Left forelimb (tissue), 1 donor: ENCODE measurements around the gene ANO1.
A peak's percentile ranks its signal among the peaks of the same experiment; 100 is the strongest.
"Not testable (repeated sequence)": the region's sequence is repeated elsewhere in the genome, so short reads cannot be mapped to it uniquely, and the experiment has no call there.

ENCODE experiments used
- DNase-seq: peaks from one replicate; pipeline ENCODE4 v3.0.0-alpha.2; 2018; ENCODE audit warnings: low spot score

Gene ANO1

DNA sequence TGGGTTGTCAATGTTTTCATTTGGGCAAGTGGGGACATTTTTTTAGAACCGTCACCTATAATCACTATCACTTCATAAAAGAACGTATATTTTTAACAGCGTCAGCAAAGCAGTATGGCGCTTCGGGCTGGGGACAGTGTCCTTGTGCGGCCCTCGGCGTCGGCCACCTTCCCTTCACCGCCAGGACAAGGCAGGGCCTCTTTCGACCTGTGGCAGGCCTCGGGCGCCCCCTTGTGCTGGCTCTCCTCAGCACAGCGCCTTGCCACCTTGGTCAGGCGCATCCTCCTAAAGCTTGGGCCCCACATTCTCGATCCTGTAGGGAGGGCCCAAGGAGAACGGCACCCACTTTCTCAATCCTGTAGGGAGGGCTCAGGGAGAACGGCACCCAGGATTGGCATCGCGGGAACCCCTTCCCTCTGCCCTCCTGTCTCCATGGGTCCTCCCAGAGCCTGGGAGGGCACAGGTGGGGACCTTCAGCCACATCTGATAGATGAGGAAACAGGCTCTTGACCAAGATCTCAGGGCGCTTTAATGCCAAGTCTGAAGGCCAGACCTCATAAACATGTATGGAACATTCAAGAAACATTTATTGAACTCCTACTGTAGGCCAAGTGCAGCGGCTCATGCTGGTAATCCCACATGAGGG, 113.5 kb downstream of the ANO1 start:
- DNase-seq: peak; percentile 83

DNA sequence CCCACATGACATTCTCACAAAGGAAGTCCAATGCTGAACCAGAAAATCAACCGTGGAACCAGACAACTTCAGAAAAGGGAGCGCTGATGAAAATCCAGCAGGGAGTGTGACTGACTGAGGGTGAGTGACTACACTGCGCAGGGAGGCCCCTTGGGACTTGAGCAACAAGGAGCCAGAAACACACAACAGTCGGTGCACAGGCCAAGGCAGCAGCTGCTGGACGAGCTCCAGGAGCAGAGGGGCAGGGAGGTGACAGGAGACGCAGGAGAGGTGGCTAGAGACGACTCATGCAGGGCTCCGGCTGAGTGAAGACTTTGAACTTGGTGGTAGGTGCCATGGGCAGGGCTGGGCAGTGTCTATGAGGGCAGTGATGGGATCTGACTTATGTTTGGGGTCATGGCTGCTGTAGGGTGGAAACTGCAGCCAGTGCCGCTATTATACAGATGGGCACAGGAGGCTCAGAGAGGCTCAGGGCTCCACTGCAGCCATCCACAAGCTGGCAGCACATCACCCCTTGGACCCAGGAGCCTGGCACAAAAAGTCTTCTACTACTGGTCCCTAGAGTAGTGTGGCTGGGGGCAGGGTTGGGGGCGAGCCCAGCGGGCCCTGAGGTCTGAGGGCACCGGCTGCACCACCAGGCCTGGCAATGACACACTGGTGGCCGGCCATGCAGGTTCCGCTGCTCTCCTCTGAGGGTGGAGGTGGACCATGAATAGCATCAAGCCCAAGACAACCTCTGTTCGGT, 114.7 kb downstream of the ANO1 start:
- no peak for DNase-seq

DNA sequence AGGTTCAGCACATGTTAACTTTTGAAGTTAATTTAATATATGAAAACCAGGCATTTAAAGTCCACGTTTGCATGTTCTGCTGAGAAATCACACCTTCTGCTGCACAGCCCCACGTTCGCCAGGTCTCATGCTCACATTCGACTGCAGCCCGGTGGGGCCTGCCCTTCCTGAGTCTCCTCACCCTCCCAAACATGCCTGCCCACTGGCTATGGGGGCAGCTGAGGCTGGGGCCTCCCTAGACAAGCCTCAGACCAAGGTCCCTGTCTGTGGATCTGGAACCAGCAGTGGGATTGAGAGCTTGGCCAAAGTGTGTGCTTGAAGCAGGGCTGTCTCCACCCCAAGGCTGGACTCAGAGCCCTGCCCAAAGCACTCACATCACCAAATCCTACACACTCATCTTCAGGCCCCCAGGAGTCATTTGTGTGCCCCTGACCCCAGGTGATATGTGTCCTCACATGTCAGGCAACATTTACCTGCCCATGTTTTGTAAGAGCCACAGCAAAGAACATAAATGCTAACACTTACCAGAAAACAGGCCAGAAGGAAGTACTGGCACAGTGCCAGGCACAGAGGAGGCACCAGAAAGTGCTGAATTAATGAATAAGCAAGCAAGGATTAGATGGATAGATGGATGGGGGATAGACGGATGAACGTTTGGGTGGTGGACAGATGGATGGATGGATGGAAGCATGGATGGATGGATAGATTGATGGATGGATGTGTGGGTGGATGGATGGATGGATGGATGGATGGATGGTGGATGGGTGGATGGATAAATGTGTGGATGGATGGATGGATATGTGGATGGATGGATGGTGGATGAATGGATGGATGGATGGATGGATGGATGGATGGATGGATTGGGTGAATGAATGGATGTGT, 115.5 kb downstream of the ANO1 start:
- no peak for DNase-seq

DNA sequence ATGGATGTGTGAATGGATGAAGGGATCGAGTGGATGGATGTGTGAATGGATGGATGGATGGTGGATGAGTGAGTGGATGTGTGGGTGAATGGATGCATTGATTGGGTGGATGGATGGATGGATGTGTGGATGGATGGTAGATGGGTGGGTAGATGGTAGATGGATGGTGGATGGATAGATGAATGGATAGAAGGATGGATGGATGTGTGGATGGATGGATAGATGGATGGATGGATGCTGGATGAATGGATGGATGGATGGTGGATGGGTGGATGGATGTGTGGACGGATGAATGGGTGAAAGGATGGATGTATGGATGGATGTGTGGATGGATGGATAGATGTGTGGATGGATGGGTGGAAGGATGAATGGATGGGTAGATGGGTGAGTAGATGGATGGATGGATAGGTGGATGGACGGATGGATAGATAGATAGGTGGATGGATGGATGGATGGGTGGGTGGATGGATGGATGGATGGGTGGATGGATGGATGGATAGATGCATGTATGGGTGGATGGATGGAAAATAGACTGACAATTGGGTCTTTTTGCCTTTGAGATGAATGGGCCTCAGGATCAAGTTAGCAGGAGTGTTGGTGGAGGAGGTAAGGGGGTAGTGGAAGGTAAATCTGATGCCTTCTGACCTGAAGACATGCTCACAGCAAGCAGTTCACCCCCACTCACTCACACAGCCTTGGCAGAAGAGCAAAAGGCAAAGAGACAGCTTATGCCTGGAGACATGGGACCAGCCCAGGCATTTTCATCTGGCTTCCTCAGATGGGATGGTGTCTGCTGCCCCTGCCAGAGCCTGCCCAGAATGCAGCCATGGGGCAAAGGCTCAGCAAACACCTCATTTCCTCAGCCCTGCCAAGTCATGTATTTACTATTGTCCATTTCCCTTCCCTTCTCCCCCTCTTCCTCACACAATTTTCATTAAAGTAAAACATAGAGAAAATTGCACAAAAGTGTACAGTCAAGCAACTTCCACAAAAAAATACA, 117.0 kb downstream of the ANO1 start:
- DNase-seq: no peak

DNA sequence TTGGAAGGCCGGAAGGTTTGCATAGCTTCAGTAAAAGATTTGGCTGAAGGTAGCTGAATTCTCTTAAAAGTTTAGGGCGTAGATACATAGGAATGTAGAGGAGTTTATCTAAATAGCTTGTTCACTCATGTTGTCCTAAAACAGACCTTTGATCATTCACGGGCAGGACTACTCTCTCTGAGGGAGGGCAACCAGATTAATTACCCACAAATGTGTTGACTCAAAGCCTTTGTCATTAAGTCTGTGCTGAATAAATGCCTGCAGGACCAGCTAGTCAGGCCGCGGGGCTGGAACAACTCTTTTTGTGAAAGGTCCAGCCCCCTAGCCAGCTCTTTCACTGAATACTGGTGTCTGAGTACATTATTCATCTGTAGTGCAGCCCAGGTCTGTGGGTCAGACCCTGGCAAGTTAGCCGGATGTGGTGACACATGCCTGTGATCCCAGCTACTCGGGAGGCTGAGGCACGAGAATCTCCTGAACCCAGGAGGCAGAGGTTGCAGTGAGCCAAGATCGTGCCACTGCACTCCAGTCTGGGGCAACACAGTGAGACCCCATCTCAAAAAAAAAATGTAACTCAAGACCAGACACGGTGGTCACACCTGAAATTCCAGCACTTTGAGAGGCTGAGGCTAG, 122.2 kb downstream of the ANO1 start:
- DNase-seq: no peak

DNA sequence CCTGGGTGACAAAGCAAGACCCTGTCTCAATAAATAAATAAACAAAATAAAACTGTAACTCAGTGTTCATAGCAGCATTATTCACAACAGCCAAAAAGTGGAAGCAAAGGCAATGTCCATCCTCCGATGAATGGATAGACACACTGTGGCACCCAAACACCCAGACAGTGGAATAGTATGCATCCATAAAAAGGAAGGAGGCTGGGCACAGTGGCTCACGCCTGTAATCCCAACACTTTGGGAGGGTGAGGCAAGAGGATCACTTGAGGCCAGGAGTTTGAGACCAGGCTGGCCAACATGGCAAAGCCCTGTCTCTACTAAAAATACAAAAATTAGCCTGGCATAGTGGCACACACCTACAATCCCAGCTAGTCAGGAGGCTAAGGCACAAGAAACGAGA, 122.9 kb downstream of the ANO1 start:
- DNase-seq: not testable (repeated sequence)

DNA sequence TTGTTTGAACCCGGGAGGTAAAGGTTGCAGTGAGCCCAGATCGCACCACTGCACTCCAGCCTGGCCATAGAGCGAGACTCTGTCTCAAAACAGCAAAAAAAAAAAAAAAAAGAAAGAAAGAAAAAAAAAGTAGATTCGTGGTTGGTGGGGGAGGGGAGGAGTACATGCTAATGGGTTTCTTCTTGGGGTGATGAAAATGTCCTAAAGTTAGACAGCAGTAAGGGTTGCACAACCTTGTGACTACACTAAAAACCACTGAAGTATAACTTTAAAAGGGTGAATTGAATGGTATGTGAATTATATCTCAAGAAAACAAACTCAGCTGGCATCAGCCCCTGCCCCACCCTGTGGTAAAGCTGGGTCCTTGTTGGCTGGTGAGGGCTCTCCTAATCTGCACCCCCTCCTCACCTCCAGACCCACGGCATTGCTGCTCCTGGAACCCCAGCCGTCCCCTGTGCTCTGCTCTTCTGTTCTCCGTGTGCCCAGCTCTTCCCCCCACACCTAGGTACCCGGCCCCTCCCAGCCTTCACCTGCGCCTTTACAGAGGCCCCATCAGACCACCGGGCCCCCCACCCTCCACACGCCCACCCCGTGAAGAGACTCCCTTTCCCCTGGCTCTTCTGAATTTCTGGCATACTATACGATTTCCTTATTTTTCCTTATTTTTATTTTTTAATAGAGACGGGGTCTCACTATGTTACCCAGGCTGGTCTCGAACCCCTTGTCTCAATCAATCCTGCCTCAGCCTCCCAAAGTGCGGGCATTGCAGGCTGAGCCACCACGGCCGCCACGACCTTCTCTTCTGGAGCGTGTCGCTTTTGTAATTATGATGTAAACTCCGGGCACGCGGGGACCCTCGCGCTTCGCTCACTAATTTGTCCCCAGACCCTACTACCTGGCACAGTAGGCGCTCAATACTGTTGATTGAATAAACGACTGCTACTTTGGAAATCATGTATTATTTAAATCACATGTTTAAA, 124.1 kb downstream of the ANO1 start:
- no peak for DNase-seq

DNA sequence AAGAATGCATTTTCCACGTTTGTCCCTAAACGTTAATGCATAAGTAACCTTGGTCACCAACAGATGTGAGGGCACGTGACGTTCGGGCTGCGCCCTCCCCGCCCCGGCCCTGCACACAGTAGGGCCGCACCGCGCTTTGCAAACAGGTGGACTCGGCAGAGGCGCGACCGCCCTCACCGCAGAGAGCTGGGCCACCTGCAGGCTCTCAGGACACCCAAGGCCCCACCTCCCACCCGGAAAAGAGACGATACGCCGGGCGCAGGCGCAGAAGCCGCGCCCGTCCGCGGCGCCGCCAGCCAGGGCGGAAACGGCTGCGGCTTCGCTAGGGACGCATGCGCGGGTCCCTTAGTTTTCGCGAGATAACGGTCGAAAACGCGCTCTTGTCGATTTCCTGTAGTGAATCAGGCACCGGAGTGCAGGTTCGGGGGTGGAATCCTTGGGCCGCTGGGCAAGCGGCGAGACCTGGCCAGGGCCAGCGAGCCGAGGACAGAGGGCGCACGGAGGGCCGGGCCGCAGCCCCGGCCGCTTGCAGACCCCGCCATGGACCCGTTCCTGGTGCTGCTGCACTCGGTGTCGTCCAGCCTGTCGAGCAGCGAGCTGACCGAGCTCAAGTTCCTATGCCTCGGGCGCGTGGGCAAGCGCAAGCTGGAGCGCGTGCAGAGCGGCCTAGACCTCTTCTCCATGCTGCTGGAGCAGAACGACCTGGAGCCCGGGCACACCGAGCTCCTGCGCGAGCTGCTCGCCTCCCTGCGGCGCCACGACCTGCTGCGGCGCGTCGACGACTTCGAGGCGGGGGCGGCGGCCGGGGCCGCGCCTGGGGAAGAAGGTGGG, 125.0 kb downstream of the ANO1 start, which contains the start of gene FADD:
FADD (plus strand) TSS at position 377 of the 831 bp plus-strand sequence; CDS start at position 541, 164 bp downstream.
- peak; percentile 93 for DNase-seq

DNA sequence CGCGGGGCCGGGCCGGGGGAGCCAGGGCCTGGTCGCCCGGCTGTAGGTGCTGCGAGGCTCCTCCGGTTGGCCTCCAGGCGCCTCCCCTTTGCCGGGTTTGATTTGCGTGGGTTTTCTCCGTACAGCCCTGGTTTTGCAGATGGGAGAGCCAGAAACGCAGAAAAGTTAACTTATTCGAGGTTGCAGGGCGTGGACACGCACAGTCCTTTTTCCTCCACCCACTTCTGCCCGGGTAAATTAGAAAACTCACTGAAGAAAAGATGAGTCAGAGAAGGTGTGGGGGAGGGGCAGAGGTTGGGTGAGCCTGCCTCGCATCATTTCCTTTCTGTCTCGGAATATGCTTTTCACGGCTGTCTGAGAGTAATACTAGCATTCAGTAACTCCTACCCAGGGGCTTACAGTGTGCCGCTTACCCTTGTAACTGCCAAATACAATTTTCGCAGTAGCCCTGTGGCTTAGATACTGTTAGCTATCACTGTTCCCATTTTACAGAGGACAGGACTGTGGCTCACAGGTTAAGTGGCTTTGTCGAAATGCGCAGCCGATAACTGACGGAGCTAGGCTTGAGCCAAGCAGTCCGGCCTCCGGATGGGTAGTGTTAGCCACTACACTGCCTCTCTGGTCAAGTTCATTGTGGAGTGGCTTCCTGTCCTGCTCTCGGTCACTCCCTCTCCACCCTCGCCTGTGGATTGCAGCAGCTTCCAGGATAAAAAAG, 125.8 kb downstream of the ANO1 start:
- no peak for DNase-seq

DNA sequence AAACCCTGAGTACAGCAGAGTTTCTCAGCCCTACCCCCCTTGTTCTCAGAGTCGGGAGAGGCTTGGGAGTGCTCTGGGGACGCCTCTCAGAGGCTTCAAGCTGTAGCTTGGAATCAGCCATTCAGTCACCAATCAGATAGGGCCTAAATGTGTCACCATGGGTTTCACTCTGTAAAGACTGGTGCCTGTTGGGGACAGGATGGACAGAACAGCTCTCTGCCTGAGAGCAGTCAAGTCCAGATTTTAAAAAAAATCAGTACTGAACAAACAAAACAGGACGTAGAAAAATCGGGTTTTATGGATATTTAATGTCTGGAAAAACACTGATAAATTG, 126.3 kb downstream of the ANO1 start:
- peak; percentile 40 for DNase-seq

DNA sequence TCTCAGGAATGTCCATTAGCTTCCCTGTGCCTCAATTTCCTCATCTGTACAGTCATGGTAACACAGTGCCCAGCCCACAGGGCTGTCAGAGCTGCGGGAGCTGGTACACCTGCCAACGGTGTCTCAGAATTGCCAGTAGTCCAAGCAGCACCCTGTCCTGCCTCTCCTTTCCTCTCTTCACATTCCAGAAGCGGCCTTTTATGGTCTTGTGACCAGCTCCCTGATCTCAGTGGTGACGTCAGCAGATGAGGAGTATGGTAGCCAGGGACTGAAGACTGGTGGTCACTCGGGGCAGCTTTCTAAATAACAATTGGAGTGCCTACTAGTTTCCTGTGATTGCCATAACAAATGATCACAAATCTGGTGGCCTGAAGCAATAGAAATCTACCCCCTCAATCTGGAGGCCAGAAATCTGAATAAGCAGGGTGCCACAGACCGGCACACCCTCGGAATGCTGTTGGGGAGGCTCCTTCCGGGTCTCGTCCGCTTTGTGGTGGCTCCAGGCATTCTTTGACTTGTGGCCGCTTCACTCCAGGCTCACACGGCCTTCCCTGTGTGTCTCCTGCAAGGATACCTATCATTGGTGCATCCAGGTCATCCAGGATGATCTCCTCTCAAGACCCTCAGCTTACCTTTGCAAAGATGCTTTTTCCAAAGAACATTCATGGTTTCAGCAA, 127.1 kb downstream of the ANO1 start:
- DNase-seq: peak; percentile 36

DNA sequence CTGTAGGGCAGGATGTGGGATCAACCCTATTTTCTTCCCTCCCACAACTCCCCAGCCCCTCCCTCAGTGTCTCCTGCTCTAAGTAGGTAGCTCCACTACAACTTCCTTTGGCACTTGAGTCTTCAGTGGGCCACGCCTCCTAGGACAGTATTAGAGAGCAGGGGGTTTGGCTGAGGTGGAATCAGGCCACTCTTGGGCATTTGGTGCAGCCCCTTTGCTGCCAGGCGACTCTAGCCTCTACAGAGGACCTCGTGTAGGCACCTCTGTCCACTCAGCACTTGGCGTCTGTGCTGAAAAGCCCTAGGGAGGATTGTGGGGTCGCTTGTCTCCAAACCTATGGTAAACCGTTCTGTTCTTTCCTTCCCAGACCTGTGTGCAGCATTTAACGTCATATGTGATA, 127.6 kb downstream of the ANO1 start:
- DNase-seq: no peak

DNA sequence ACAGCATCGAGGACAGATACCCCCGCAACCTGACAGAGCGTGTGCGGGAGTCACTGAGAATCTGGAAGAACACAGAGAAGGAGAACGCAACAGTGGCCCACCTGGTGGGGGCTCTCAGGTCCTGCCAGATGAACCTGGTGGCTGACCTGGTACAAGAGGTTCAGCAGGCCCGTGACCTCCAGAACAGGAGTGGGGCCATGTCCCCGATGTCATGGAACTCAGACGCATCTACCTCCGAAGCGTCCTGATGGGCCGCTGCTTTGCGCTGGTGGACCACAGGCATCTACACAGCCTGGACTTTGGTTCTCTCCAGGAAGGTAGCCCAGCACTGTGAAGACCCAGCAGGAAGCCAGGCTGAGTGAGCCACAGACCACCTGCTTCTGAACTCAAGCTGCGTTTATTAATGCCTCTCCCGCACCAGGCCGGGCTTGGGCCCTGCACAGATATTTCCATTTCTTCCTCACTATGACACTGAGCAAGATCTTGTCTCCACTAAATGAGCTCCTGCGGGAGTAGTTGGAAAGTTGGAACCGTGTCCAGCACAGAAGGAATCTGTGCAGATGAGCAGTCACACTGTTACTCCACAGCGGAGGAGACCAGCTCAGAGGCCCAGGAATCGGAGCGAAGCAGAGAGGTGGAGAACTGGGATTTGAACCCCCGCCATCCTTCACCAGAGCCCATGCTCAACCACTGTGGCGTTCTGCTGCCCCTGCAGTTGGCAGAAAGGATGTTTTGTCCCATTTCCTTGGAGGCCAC, 128.3 kb downstream of the ANO1 start:
- no peak for DNase-seq

DNA sequence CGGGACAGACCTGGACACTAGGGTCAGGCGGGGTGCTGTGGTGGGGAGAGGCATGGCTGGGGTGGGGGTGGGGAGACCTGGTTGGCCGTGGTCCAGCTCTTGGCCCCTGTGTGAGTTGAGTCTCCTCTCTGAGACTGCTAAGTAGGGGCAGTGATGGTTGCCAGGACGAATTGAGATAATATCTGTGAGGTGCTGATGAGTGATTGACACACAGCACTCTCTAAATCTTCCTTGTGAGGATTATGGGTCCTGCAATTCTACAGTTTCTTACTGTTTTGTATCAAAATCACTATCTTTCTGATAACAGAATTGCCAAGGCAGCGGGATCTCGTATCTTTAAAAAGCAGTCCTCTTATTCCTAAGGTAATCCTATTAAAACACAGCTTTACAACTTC, 128.9 kb downstream of the ANO1 start:
- DNase-seq: no peak

DNA sequence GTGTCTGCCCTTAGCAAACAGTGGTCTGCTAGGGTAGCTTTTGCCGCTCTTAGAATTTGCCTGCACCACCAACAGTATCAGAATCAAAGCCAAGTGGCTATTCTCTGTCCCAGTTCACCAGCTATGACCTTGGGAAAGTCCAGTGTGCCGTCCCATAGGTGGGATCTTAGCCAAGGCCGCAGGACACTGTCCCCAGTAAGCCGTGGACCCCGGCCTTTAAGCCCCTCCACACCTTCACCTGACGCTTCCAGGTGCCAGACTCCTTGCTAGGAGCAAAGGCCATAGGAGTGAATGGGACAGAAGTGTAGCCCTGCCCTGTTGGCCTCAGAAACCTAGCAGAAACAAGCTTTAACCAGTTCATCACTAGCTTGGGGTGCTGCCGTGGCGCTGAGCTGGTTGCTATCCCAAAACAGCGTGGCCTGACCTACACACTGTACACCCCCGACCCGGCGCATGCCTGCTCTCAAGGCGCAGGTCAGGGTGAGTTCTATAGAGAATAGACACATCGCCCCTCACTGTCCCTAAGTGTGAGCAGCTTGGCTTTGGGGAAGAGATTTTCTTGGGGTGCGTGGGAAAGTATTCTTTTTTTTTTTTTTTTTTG, 129.5 kb downstream of the ANO1 start:
- DNase-seq: peak; percentile 5

DNA sequence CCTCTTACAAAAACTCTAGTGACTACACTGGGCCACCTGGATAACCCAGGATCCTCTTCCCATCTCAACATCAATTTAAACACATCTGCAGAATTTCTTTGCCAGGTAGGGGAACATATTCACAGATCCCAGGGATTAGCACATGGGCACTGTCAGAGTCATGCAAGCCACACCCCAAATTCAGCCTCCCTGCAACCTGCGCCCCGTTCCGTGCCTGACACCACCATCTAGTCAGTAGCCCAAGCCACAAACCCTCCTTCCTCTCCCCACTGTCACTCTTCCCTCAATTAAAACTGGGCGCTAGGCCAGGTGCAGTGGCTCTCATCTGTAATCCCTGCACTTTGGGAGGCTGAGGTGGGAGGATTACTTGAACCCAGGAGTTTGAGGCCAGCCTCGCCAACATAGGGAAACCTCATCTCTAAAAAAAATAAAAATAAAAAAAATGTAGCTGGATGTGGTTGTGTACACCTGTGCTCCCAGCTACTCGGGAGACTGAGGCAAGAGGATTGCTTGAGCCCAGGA, 131.3 kb downstream of the ANO1 start:
- DNase-seq: no peak
